Measurements from ENCODE around the gene PHB1.
A peak's percentile ranks its signal among the peaks of the same experiment; 100 is the strongest.

Gene PHB1

DNA sequence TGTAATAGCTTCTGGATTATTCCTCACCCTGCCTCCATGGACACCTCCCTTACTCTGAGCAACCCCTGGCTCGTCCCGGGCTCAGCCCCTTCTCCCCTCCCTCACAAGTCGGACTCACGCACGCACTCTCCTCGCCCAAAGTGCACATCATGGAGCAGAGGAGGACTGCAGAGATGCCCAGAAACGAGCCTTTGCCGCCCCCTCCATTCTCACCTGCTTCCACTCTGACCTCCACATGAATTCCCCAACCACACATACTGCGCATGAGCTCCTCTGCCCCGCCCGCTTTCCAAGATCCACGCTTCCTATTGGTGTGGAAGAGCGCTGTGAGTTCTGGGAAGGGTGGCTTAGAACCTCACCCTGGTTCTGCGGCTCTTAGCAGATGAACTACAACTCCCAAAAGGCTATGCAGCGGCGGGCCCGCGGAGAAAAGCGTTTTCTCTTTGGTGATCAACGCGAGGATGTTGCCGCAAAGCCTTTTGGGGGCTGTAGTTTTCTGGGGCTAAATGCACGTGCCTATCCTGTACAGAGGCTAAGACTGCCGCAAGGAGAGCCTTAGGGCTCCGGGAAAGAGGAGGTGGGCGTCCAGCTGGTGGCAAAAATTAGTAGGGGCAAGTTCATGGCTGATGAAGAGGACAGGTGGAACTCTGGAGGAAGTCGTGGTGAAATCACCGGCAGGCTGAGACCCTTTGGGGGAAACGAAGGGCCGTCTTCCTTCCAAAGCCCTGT is at the start of gene PHB1:
TSS of gene PHB1 (minus strand) at position 261 of the 729 bp plus-strand sequence. CDS start 1,618 bp downstream, outside the sequence.
- peak; percentile 95 for DNase-seq

DNA sequence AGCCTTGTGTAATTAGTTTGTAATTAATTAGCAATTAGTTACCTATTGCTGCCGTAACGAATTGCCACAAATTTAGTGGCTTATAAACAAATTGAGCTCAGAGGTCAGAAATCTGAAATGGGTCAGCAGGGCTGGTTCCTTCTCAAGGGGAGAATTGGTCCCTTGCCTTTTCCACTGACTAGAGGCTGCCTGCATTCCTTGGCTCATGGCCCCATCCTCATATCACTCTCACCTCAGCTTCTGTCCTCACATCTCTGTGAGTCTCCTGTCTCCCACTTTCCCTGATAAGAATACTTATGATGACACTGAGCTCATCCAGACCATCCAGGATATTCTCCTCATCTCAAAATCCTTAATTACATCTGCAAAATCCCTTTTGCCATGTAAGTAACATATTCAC is 49.4 kb upstream of the PHB1 start:
- DNase-seq, result no peak

DNA sequence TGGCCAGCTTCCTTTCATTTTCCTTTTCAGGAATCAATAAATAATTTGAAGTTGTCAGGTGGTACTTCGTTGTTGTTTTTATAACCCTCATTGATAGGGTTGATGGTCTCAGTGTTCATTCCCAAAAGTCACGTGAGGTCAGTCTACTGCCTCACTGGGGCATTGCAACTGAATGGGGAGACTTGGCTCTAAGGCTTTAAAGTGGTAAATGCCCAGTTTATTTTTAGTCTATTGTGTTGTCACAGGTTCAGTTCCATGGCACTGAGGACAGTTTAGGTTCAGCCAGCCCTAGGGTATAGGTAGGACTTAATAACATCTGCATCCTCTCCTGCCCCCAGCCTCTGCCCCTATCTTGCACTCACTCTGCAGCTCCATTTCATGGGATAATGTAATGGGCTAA is 46.9 kb upstream of the PHB1 start:
- DNase-seq, result no peak

DNA sequence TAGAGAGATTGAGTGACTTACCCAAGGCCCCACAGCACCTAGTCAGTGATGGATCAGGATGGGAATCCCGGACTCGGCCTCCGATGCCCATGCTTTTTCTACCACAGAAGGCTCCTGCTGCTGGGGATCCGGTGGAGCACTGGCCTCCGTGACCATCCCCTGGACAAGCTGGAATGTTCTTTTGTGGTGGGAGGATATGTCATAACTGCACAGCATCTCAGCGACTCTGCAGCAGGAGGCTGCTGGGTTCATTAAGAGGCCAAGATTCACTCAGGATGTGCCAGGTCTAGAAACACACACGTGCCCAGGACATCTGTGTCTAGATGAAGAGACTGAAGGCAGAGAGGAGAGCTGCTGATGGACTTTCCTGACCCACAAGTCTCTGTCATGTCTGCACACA is 45.7 kb upstream of the PHB1 start:
- no peak for DNase-seq

DNA sequence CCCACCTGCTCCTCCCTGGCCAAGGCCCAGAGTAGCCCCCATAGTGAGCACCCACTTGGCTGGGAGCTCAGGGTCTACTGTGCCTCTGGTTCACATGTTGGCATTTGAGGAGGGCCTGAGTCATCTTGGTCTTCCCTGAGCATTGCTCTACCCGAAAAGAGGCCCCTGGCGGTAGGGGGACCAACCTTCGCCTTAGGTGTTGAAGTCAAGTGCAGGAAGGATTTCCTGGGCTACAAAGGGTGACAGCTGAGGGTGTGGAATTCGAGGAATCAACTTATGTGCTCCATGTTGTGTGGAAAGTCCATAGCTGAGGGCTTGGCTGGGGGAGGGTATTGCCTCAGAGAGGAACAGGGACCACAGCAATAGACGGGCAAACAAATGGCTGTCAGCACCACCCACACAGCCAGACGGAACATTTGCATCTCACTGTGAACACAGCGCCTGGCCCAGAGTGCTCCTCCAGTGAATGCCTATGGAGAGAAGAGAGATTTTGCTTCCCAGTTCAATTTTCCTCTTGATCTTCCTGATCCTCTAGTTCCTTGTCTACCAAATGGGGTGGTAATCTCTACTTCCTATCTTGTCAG is 44.8 kb upstream of the PHB1 start:
- DNase-seq, result no peak

DNA sequence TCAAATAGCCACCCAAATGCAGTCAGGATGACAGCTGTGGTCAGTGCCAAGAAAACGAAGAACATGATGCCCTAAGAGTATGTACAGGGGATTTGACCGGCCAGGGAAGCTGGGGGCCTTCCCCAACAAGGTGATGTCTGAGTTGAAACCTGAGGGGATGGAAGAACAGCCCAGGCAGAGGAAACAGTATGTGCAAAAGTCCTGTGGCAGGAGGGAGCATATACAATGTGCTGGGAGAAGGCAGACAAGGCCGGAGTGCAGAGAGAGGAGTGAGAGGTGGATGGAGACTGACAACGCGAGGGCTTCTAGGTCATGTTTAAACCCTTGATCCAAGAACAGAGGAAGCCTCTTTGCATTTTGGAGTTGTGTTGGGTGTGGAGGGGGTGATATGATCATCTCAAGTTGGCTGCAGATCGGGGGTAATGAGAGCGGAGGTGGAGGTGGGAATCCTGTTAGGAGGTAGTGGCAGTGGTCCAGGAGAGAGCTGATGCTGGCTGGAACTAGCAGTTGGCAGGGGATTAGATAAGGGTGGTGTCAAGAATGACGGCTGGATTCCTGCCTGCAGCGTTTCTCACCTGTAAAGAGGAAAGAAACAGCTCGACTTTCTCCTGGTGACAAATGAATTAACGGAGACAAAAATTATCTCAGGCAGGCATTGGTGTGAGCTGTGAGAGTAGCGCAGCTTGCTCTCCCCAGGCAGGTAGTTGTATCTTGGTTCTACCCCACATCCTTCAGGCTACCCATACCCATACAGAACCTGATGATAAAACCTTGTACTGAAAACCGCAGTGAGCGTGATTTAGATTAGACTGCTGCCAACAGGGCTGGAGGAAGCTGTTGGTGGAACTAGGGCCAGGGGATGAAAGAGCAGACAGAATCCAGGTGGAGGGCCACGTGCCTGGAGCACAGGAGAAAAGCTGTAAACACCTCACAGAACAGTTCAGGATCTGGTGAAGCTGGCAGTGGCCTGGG is 43.2 kb upstream of the PHB1 start:
- no peak for DNase-seq

DNA sequence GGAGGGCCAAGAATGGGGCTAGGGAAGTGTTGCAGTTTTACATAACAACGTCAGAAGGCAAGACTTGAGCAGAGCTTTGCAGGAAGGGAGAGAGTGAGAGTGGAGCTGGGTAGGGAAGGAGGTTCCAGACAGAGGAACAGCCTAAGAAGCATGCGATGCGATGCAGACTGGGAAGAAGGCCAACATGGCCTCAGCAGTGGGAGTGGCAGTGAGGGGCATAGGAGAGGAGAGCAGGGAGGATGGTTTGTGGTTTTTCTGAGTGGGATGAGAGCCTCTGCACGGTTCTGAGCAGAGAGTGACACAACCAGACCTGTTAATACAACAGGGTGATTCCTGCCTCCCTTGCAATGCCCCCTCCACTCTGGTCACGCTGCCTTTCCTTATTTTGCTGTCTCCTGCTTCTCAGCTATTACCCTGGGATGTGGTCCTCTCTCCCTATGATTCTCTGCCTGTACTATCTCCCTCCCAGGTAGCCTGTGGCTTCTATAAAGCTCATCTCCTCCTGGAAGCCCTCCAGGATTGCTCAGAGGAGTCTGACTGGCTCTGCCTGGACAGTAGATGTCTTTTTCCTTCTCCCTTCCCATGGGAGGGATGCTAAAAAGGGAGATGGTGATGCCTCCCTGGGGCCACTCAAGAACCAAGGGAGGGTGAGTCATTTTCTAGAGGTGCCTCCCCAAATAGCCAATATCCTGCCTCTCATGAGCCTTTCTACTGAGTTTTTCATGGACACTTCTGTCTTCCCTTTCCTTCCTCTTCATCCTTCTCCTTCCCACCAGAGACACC is 41.7 kb upstream of the PHB1 start:
- no peak for DNase-seq

DNA sequence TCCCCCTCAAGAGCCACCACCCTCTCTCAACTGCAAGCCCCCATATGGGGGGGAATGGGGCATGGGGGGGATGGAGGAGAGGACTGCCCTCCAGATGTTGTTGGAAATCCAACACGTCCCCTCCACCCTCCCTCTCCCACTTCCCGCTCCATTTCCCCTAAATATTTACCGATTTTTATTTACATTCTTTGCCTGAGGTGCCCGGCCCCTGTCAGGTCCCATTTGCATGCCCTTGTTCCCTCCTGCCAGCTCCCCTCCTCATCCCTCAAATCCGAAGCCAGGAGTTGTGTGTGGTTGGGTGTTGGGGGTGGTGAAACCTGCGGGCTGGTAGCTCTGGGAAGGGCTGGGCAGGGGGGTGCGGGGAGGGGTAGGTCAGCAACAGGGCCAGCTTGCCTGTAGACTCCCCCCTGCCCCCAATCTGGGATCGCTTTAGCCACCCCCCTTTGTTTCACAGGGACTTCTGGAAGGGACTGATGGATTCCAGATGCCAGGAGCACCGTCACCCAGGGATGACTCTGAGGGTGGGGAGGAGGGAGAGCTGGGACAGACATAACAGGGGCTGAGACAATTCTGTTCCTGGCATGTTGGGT is 40.7 kb upstream of the PHB1 start:
- DNase-seq, result no peak

DNA sequence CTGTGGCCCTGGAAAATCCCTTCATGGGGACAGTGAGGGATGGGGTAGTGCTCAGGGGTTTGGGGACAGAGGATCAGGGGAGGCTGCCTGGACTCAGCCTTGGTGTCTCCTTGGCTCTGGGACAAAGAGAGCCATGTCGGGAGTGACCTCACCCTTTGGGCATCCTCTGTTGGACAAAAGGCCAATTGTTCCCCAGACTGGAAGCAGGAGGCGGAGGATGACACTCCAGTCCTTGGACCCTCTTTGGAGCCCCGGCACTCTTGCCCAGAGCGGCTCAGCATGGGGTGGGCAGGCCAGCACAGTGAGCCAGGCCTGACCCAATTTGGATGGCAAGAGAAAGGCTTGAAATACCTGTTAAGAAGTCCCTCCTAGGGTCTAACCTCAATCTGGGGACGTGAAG is 39.4 kb upstream of the PHB1 start:
- no peak for DNase-seq

DNA sequence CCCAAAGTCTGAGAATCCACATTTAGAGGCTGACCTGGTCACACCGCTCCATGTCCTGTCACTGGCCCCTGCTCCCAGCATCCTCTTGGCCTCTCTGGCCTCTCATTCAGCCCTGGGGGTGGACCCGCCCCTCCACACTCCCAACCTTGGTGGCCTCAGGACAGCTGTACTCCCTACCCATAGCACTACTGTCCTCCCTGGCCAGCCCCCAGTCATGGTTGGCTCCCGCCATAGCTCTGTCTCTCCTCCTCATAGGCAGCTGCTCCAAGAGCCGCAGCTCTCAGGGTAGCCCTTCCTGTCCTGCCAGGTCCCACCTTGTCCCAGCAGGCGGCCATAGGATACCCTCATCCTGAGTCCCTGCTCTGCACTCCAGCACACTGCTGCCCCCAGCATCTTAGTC is 38.0 kb upstream of the PHB1 start:
- DNase-seq, result no peak

DNA sequence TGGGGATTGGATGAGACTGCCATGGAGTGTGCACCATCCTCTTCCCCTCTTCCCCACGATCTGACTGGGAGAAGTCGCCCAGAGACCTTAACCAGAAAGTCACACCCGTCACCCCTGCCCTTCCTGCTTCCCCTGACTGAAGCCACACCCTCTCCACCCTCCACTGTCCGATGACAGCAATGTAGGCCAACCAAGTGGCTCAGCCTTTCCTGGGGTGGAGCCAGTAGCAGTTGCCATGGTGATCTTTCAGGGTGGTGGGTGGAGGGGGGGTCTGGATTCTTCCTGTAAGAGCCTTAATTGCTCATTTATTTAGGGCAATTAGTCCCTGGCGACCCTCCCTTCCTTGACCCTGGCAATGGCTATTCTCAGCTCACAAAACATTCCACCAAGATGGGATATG is 37.5 kb upstream of the PHB1 start:
- no peak for DNase-seq

DNA sequence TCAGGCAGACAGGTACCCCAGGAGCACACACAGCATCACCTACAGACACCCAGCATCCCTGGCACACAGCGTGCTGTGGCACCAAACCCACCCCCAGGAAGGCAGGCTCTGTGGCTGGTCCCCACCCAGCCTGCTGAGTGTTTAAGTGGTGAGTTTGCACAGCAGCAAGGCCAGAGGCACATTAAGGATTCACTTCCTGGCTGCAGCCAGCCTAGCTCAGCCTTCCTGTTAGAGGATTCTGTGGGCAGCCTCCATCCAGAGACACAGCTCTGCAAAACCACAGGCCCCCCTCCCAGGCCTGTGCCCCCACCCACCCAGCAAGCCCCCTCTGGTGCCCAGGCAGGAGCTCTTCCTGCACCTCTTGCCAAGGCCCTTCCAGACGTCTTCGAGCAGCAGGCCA is 36.1 kb upstream of the PHB1 start:
- peak; percentile 46 for DNase-seq

DNA sequence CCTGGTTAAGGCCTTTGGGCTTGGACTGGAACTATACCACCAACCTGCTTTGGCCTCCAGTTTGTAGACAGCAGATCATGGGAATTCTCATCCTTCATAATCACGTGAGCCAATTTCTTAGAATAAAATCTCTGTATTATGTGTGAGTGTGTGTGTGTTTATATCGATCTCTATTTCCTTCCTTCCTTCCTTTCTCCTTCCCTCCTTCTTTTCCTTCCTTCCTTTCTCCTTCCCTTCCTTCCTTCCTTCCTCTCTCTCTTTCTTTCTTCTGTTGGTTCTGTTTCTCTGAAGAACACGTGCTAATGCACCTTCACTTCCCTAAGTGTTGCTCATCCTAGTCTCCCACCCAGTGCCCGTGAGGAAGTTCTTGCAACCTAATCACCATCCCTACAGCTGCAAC is 35.5 kb upstream of the PHB1 start:
- no peak for DNase-seq

DNA sequence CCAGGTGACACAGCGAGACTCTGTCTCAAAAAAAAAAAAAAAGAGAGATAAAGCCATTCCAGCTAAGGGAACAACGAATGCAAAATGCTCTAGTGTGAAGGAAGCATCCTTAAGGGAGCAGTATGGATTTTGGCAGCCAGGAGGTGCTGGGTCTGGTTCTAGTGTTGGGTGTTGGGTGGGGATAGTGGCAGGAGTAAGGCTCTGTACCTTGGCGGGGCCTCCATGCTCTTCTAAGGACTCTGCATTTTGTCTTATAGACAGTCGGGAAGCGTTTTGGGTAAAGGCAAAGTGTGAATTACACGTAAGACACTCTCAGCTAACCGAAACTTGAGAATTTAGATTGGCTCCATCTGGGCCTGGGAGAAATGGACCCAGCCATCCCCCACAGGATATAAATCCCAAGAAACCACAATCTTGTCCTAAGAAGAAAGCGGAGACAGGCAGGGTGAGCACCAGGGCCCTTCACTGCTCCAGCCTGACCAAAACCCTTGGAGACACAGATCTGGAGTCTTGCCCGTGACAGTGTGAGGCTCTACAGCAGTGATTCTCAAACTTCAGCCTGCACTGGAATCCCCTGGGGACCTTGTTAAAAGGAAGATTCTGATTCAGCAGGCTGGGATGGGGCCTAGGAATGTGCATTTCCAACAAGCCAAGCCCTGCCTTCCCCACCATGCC is 33.1 kb upstream of the PHB1 start:
- no peak for DNase-seq

DNA sequence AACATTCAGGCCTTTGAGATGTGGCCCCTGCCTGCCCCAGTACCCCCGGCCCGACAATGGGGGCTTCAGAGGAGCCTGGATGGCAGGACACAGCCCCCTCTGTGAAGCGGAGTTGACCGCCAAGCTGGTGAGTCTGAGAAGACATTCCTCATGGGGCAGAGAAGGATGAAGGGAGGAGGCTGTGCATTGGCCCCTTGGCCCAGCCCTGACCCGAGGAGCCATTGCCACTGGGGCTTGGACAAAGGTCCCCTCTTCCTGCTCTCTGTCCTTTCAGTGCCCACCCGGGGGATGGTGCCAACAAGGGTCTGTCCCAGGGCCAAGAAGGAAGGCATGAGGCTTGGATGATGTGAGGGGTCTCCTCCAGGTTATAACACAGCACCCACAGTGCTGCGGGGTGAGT is 30.9 kb upstream of the PHB1 start:
- DNase-seq, result no peak

DNA sequence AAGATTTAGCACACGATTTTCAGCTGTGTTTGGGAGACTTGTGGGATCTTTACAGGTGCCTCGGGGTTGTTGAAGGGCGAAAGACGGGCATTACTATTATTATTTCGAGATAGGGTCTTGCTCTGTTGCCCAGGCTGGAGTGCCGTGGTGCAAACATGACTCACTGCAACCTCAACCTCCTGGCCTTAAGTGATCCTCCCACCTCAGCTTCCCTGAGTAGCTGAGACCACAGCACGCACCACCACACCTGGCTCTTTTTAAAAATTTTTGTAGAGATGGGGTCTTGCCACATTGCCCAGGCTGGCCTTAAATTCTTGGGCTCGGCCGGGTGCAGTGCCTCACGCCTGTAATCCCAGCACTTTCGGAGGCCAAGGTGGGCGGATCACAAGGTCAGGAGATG is 29.7 kb upstream of the PHB1 start:
- no peak for DNase-seq

DNA sequence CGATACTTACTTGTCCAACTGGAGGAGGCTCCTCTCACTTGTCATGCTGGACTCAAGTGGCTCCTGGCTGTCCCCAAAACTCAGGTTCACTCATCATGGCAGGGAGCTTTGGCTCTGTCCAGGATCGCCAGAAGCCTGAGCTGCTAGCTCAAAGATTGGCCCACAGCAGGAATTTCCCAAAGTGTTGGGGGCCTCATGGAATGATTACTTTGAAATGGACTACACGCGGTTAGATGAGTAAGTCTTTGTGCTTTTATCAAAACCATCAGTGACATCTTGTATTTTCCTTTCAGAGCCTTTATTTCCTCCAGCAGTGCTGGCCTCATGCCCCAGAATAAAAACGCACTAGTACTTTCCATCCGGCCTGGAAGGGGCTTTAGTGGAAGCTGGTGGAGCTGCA is 29.2 kb upstream of the PHB1 start:
- DNase-seq, result no peak

DNA sequence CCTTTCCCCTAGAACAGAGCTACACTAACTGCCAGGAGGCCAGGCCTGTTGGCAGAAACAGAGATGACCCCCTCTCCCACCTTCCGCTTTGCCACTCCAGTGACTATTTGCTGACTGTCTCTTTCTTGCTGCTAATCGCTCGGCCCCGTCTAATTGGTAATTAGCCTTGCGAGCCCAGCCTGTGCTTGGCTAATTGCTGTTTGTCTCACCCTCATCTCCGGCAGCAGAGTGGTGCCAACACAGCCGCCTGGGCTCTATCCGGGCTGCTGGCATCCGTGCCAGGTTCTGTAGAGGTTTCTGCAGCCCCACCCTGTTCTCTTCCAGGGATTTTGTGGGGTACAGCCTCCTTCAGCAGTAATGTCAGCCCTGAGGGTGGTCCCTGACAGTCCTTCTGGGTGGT is 27.4 kb upstream of the PHB1 start:
- no peak for DNase-seq

DNA sequence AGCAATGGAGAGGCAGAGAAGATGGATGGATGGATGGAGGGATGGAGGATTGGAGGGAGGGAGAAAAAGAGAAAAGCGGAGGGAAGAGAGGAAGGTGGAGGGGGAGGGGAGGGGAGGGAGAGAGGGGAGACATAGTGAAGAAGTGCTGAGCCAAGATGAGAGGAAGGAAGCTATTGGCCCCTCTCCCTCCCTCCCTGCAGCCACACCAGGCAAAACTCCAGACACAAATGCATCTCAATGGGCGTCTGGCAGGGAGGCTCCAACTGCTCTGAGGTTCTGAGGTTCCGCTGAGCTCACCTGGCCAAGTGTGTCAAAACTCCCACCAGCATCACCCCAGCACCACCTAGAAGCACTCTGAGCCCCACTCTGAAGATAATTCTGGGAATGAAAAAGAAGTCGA is 26.9 kb upstream of the PHB1 start:
- no peak for DNase-seq

DNA sequence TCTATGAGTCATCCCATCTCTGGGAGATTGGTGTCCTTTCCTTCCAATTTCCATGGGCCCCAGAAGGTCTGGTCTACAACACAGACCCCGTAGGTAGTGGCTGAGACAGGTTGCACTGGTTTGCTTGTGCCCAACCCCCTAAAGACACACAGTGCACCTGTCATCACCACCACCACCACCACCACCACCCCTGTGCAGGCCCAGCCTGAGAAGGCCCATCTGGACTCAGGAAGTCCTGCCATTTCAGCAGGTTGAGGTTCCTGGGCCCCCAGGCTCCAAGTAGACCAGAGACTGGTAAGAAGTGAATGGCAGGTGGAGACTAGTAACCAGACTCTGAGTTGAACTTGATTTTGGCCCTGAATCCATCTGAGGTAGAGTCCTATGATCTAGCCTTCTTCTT is 25.9 kb upstream of the PHB1 start:
- no peak for DNase-seq

DNA sequence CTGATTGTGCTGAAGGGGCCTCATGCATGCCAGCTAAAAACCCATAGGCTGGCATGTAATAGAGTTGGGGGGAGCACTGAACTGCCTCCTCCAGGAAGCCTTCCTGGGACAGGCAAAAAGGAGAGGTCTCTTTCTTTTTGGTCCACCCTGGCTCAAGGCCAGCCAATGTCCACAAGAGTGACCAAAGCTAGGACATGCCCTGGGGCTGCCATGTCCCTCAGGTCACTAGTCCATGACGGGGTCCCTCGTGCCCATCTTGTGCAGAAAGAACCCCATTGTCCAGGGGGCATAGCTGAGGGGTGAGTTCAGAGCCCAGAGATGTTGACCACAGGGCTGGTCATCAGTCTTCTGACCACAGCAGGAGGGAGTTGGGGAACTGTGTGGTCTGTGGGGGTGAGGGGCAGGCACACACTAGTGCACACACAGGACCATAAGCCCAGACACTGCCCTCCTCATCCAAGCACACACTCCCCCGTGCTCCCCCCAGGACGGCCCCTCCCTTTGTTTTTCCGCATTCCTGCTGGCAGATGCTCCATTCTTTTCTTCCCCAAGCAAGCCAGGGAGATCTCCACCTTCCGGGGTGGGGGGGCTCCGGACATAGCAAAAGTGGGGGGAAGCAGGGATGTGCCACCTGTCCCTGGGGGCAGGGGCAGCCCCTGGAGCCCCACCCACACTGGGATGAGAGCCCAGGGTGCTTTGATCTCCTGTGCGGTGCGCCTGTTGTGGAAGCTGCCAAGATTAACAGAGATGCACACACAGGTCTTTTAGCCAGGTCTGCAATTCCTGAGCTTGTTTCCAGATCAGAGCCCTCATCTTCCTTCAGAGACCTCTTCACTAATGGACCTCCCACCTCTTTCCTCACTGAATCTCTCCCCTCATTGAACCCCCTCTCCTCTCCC is 25.2 kb upstream of the PHB1 start:
- DNase-seq, result no peak

All from KG1 (cell line).